ENCODE data around the gene NAPA. TPM values are rescaled to one million over a fixed set of nuclear protein-coding genes. Genes with fewer than 3 reads are reported as not detected.

The NAPA gene
- total RNA-seq, 4 donors from 2014 or later = 146 to 354 (median 213) TPM

- WGBS, 2 donors = 60 to 64% methylated on average over 4 to 6 of the region's 6 CpGs
- Histone ChIP-seq H3K4me3 (replicated peaks in 1 of 3) (no peak overlapping the region), H3K9me3 (no peaks in the 10 kb centered on the region), H3K27ac (peak overlapping the region in 2 of 3 donors; percentile 38 to 53), H3K36me3 (peaks cover 16 to 17% of the 10 kb centered on the region in 2 donors), H3K27me3 (no peaks in the 10 kb centered on the region), H3K4me1 (peaks cover 49 to 54% of the 10 kb centered on the region in 2 donors)
- intact Hi-C loops (cut with DNase I) = loop anchor here (5.0 kb wide), 1 partner anchor 105 kb away; no protein-coding TSS in a partner anchor
- TF ChIP-seq POLR2A (IDR thresholded peaks at IDR 0.05) = no peak
- no peak for TF ChIP-seq CTCF (IDR thresholded peaks at IDR 0.05)
- peak; percentile 41 to 62 for DNase-seq
Observed at GRCh38 chr19:47507012-47507411, 7.9 kb downstream of the NAPA start.

- WGBS, 2 donors = 92 to 93% methylated on average over 8 of the region's 8 CpGs
- Histone ChIP-seq H3K4me1 (peaks cover 44 to 49% of the 10 kb centered on the region in 2 donors), H3K27me3 (no peaks in the 10 kb centered on the region), H3K4me3 (replicated peaks in 1 of 3) (no peak overlapping the region), H3K27ac (no peak overlapping the region), H3K9me3 (no peaks in the 10 kb centered on the region), H3K36me3 (peaks cover 19 to 21% of the 10 kb centered on the region in 2 donors)
- TF ChIP-seq CTCF (IDR thresholded peaks at IDR 0.05) (no peak), POLR2A (IDR thresholded peaks at IDR 0.05) (no peak)
- intact Hi-C loops (cut with DNase I) = loop anchor here (5.0 kb wide), 1 partner anchor 106 kb away; no protein-coding TSS in a partner anchor
- no peak for DNase-seq
Observed at GRCh38 chr19:47506459-47506858, 8.4 kb downstream of the NAPA start.

GRCh38 chr19:47505506-47505905 lies 9.4 kb downstream of the NAPA start:
- Histone ChIP-seq H3K36me3 (peaks cover 23 to 29% of the 10 kb centered on the region in 2 donors), H3K4me3 (replicated peaks in 1 of 3) (no peak overlapping the region), H3K9me3 (no peaks in the 10 kb centered on the region), H3K4me1 (peaks cover 34 to 39% of the 10 kb centered on the region in 2 donors), H3K27me3 (no peaks in the 10 kb centered on the region), H3K27ac (no peak overlapping the region)
- intact Hi-C loops (cut with DNase I) = loop anchor here (5.0 kb wide), 1 partner anchor 107 kb away; no protein-coding TSS in a partner anchor
- no peak for TF ChIP-seq CTCF (IDR thresholded peaks at IDR 0.05)
- no peak for TF ChIP-seq POLR2A (IDR thresholded peaks at IDR 0.05)
- DNase-seq = no peak
- WGBS, 2 donors = 93 to 95% methylated on average over 5 to 6 of the region's 6 CpGs

GRCh38 chr19:47503826-47504150 lies 11.1 kb downstream of the NAPA start:
- 71 to 76% methylated on average over 3 to 5 of the region's 5 CpGs for WGBS, 2 donors
- H3K36me3 ChIP-seq = peaks cover 35 to 41% of the 10 kb centered on the region in 2 donors
- H3K27me3 ChIP-seq = no peaks in the 10 kb centered on the region
- no peaks in the 10 kb centered on the region for H3K9me3 ChIP-seq
- no peak for DNase-seq
- H3K4me1 ChIP-seq = peaks cover 17 to 24% of the 10 kb centered on the region in 2 donors
- intact Hi-C loops (cut with DNase I) = no loop called here
- H3K4me3 ChIP-seq (replicated peaks in 1 of 3) = no peak overlapping the region
- TF ChIP-seq CTCF (IDR thresholded peaks at IDR 0.05) (no peak), POLR2A (IDR thresholded peaks at IDR 0.05) (no peak)
- no peak overlapping the region for H3K27ac ChIP-seq

GRCh38 chr19:47503130-47503825 lies 11.6 kb downstream of the NAPA start:
- no peak overlapping the region for H3K4me3 ChIP-seq (replicated peaks in 1 of 3)
- WGBS, 2 donors = 92 to 93% methylated on average over 13 of the region's 13 CpGs
- TF ChIP-seq CTCF (IDR thresholded peaks at IDR 0.05) (no peak), POLR2A (IDR thresholded peaks at IDR 0.05) (no peak)
- H3K36me3 ChIP-seq = peaks cover 35 to 41% of the 10 kb centered on the region in 2 donors
- H3K27me3 ChIP-seq = no peaks in the 10 kb centered on the region
- H3K9me3 ChIP-seq = no peaks in the 10 kb centered on the region
- intact Hi-C loops (cut with DNase I) = no loop called here
- H3K4me1 ChIP-seq = peaks cover 14 to 19% of the 10 kb centered on the region in 2 donors
- no peak for DNase-seq
- no peak overlapping the region for H3K27ac ChIP-seq

All from thyroid gland (tissue), 4 donors.